H54 (cell line): ENCODE results near the gene CFAP77.

Source experiments
- DNase-seq: peaks from one replicate; pipeline ENCODE4 v3.0.0; 2011; ENCODE audit warnings: low spot score, mixed read lengths; ENCODE audit not compliant: insufficient read length
- FAIRE-seq: peaks from 3 replicates; lab custom pipeline; 2011; peaks lifted over from hg19 to GRCh38; lab: Jason Lieb, UNC
- POLR2A ChIP-seq: IDR thresholded peaks from 2 replicates; pipeline ENCODE4 v1.6.1; 2011; ENCODE audit warnings: low read depth, mild to moderate bottlenecking, low read length

Gene CFAP77

GRCh38 chr9:132606066-132606465 is 196.1 kb downstream of the CFAP77 start:
- FAIRE-seq, result no peak
- DNase-seq, result no peak
- no peak for TF ChIP-seq POLR2A

- FAIRE-seq, result no peak
- DNase-seq, result no peak
- no peak for TF ChIP-seq POLR2A
Measured at GRCh38 chr9:132609184-132609583, 199.2 kb downstream of the CFAP77 start.

- peak; percentile 96 for DNase-seq
- TF ChIP-seq POLR2A, result no peak
- FAIRE-seq, result peak; percentile 96
Measured at GRCh38 chr9:132609829-132610228, 199.8 kb downstream of the CFAP77 start.

- DNase-seq (no peak), FAIRE-seq (no peak)
- TF ChIP-seq POLR2A, result no peak
Measured at GRCh38 chr9:132610661-132611060, 200.7 kb downstream of the CFAP77 start.

- no peak for TF ChIP-seq POLR2A
- FAIRE-seq (no peak), DNase-seq (no peak)
Measured at GRCh38 chr9:132614324-132614723, 204.3 kb downstream of the CFAP77 start.

GRCh38 chr9:132615774-132616173 is 205.8 kb downstream of the CFAP77 start:
- FAIRE-seq, result no peak
- TF ChIP-seq POLR2A, result no peak
- DNase-seq, result no peak

GRCh38 chr9:132616725-132617124 is 206.7 kb downstream of the CFAP77 start:
- DNase-seq (no peak), FAIRE-seq (no peak)
- TF ChIP-seq POLR2A, result no peak

- FAIRE-seq, result peak; percentile 43
- no peak for TF ChIP-seq POLR2A
- no peak for DNase-seq
Measured at GRCh38 chr9:132622159-132622558, 212.1 kb downstream of the CFAP77 start.
